ENCODE measurements around the gene UBAC2. TPM values are rescaled to one million over a fixed set of nuclear protein-coding genes. Genes with fewer than 3 reads are reported as not detected.

Gene UBAC2
- total RNA-seq, 1 donor from 2014 or later, result 52.6 TPM

DNA sequence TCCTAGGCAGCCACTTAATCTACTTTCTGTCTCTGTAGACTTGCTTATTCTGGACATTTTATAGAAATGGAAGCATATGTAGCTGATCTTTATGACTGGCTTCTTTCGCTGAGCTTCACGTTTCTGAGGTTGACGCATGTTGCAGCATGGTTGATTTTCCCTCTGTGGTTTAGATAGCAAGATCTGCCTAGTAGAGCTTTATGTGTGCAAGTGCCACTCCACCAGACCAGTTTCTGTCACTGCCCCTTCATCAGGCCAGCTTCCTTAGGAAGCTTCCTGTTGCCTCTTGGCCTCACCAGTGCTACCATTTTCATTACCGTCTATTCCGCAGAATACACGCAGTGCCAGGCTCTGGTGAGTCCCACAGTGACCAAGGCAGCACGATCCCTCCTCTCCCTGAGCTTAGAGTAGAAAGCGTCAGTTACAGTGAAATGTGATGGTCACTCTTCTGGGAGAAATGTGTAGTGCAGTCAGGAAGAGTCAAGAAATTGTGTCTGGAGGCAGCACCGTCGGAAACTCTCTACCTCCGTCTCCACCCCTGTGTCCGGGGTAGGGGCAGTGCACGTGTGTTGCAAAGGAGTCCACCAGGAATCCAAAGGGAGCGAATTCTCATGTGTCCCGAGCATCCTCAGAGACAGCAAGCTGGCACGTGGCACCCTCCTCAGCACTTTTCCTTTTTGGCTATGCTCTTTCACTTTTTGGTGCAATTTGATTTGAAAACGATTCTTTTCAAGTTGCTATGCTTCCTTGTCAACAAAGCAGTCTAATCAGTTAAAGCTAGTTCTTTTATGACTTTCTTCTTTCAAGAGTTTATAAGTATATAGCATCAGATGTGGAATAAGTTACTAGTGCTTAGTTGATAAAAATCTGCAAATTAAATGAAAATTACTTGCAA is 151.9 kb downstream of the UBAC2 start:
- H3K27me3 Mint-ChIP-seq, result no peaks in the 10 kb centered on the region
- no peak for DNase-seq
- H3K9me3 Mint-ChIP-seq, result no peaks in the 10 kb centered on the region
- H3K4me3 Mint-ChIP-seq, result peak overlapping the region; percentile 52
- intact Hi-C loops (cut with micrococcal nuclease), result no loop called here
- peak overlapping the region; percentile 75 for H3K27ac Mint-ChIP-seq
- peaks cover 70% of the 10 kb centered on the region for H3K4me1 Mint-ChIP-seq
- H3K36me3 Mint-ChIP-seq (ENCODE audit: low read depth), result peaks cover 65% of the 10 kb centered on the region

- intact Hi-C loops (cut with micrococcal nuclease), result no loop called here
Observed at GRCh38 chr13:99353246-99353600, 152.6 kb downstream of the UBAC2 start.

GRCh38 chr13:99353836-99354235 is 153.2 kb downstream of the UBAC2 start:
- Mint-ChIP-seq H3K4me3 (peak overlapping the region; percentile 42), H3K36me3 (ENCODE audit: low read depth) (peaks cover 63% of the 10 kb centered on the region), H3K27ac (peak overlapping the region; percentile 99), H3K9me3 (no peaks in the 10 kb centered on the region), H3K4me1 (peaks cover 76% of the 10 kb centered on the region), H3K27me3 (no peaks in the 10 kb centered on the region)
- intact Hi-C loops (cut with micrococcal nuclease), result no loop called here
- DNase-seq, result no peak

More at GRCh38 chr13:99353246-99353600, 152.6 kb downstream of the UBAC2 start:
- Mint-ChIP-seq H3K27me3 (no peaks in the 10 kb centered on the region), H3K9me3 (no peaks in the 10 kb centered on the region), H3K4me3 (no peak overlapping the region), H3K36me3 (ENCODE audit: low read depth) (peaks cover 63% of the 10 kb centered on the region), H3K27ac (peak overlapping the region; percentile 75), H3K4me1 (peaks cover 71% of the 10 kb centered on the region)
- DNase-seq, result no peak

- Mint-ChIP-seq H3K4me3 (peak overlapping the region; percentile 42), H3K4me1 (peaks cover 82% of the 10 kb centered on the region), H3K9me3 (no peaks in the 10 kb centered on the region), H3K27me3 (no peaks in the 10 kb centered on the region), H3K27ac (peak overlapping the region; percentile 99), H3K36me3 (ENCODE audit: low read depth) (peaks cover 64% of the 10 kb centered on the region)
- peak; percentile 77 for DNase-seq
- intact Hi-C loops (cut with micrococcal nuclease), result no loop called here
Observed at GRCh38 chr13:99354371-99354951, 153.8 kb downstream of the UBAC2 start.

DNA sequence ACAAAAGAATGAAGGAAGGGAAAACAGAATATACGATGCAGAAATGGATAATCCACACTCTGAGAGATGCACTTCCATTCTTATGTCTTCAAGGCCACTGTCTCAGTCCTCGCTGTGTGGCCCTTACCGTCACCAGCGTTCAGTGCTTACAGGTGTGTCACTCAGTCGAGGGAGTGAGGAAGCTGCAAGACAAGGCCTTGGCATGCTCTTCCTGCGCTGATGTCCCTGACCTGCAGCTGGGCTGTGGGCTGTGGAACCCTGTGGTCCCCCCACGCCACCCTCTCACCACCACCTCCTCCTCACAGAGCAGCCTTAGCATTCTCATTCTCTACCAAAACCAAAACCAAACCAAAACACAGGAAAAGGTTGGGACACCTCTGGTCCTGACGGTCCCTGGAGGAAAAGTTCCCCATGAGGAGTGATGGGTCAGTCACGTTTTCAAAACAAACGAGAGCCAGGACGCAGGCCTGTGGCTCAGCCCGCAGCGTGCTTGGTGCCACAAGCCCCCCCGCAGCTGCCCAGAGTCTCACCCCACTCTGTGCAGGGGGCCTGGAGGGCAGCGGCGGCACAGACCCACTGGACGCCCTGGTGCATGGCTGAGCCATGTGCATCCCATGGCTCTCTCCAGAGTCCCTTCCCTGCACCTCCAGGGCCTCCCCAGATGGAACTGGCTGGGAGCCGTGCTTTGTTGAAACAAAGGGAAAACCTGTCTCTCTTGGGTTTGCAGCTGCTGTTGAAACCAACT is 154.8 kb downstream of the UBAC2 start:
- DNase-seq, result peak; percentile 78
- Mint-ChIP-seq H3K27ac (peak overlapping the region; percentile 99), H3K9me3 (no peaks in the 10 kb centered on the region), H3K4me1 (peaks cover 90% of the 10 kb centered on the region), H3K27me3 (no peaks in the 10 kb centered on the region), H3K36me3 (ENCODE audit: low read depth) (peaks cover 67% of the 10 kb centered on the region), H3K4me3 (peak overlapping the region; percentile 83)
- intact Hi-C loops (cut with micrococcal nuclease), result loop anchor here (2.0 to 5.0 kb wide), 6 partner anchors 41 to 1039 kb away; partner anchors contain the start of gene UBAC2

DNA sequence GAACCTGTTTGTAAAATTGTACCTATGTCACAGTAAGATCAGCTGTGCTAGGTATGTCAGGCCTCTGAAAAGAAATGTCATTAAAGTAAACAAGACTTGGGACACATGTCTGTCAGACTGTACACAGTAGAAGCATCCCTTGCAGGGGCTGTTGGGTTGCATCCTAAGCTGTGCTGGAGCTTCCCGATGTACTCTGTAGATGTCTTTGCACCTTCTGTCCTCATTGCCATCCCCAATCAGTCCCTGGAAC is 155.3 kb downstream of the UBAC2 start:
- DNase-seq, result no peak
- Mint-ChIP-seq H3K4me3 (peak overlapping the region; percentile 83), H3K4me1 (peaks cover 90% of the 10 kb centered on the region), H3K27ac (peak overlapping the region; percentile 99), H3K9me3 (no peaks in the 10 kb centered on the region), H3K27me3 (no peaks in the 10 kb centered on the region), H3K36me3 (ENCODE audit: low read depth) (peaks cover 70% of the 10 kb centered on the region)
- intact Hi-C loops (cut with micrococcal nuclease), result loop anchor here (2.0 to 5.0 kb wide), 6 partner anchors 41 to 1039 kb away; partner anchors contain the start of gene UBAC2

GRCh38 chr13:99356262-99357091 is 155.8 kb downstream of the UBAC2 start:
- intact Hi-C loops (cut with micrococcal nuclease), result loop anchor here (1.0 to 5.0 kb wide), 12 partner anchors 12 to 1038 kb away; partner anchors contain the start of genes GPR183 and UBAC2
- H3K4me3 Mint-ChIP-seq, result peak overlapping the region; percentile 83
- peak overlapping the region; percentile 99 for H3K27ac Mint-ChIP-seq
- peak; percentile 94 for DNase-seq
- H3K27me3 Mint-ChIP-seq, result no peaks in the 10 kb centered on the region
- no peaks in the 10 kb centered on the region for H3K9me3 Mint-ChIP-seq
- H3K4me1 Mint-ChIP-seq, result peaks cover 92% of the 10 kb centered on the region
- peaks cover 70% of the 10 kb centered on the region for H3K36me3 Mint-ChIP-seq (ENCODE audit: low read depth)

GRCh38 chr13:99357131-99357596 is 156.5 kb downstream of the UBAC2 start:
- Mint-ChIP-seq H3K27me3 (no peaks in the 10 kb centered on the region), H3K27ac (peak overlapping the region; percentile 99), H3K4me3 (peak overlapping the region; percentile 83), H3K36me3 (ENCODE audit: low read depth) (peaks cover 70% of the 10 kb centered on the region), H3K9me3 (no peaks in the 10 kb centered on the region), H3K4me1 (peaks cover 89% of the 10 kb centered on the region)
- DNase-seq, result peak; percentile 87
- intact Hi-C loops (cut with micrococcal nuclease), result loop anchor here (1.0 to 5.0 kb wide), 12 partner anchors 11 to 1038 kb away; partner anchors contain the start of genes GPR183 and UBAC2

GRCh38 chr13:99357941-99358340 is 157.3 kb downstream of the UBAC2 start:
- intact Hi-C loops (cut with micrococcal nuclease), result loop anchor here (1.0 to 5.0 kb wide), 12 partner anchors 10 to 1037 kb away; partner anchors contain the start of genes GPR183 and UBAC2
- Mint-ChIP-seq H3K36me3 (ENCODE audit: low read depth) (peaks cover 67% of the 10 kb centered on the region), H3K27ac (peak overlapping the region; percentile 99), H3K4me1 (peaks cover 86% of the 10 kb centered on the region), H3K4me3 (peak overlapping the region; percentile 83), H3K9me3 (no peaks in the 10 kb centered on the region), H3K27me3 (no peaks in the 10 kb centered on the region)
- DNase-seq, result peak; percentile 77

GRCh38 chr13:99359528-99359927 is 158.9 kb downstream of the UBAC2 start:
- H3K9me3 Mint-ChIP-seq, result no peaks in the 10 kb centered on the region
- DNase-seq, result no peak
- peaks cover 66% of the 10 kb centered on the region for H3K36me3 Mint-ChIP-seq (ENCODE audit: low read depth)
- intact Hi-C loops (cut with micrococcal nuclease), result loop anchor here (5.0 kb wide), 1 partner anchor 272 kb away; no protein-coding TSS in a partner anchor
- H3K27ac Mint-ChIP-seq, result no peak overlapping the region
- peaks cover 78% of the 10 kb centered on the region for H3K4me1 Mint-ChIP-seq
- no peak overlapping the region for H3K4me3 Mint-ChIP-seq
- no peaks in the 10 kb centered on the region for H3K27me3 Mint-ChIP-seq

DNA sequence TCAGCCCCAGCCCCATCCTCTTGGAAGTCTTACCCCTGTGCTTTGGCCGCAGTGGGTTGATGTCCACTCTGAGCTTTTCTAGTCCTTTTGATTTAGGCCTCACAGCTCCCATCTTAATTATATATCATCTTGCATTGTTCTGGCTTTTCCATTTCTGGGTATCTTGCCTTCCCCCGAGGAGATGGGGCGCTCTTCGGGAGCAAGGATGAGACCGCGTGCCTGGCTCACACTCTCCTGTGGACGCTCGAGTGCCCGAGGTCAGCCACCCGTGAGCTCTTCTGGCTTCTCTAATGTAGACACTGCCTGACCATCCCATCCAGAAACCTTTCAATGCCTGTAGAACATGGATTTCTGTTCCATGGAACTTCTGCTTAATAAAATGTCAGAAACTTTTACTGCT is 160.0 kb downstream of the UBAC2 start:
- peaks cover 72% of the 10 kb centered on the region for H3K4me1 Mint-ChIP-seq
- peaks cover 63% of the 10 kb centered on the region for H3K36me3 Mint-ChIP-seq (ENCODE audit: low read depth)
- H3K9me3 Mint-ChIP-seq, result no peaks in the 10 kb centered on the region
- no peaks in the 10 kb centered on the region for H3K27me3 Mint-ChIP-seq
- intact Hi-C loops (cut with micrococcal nuclease), result no loop called here
- peak overlapping the region; percentile 56 for H3K27ac Mint-ChIP-seq
- H3K4me3 Mint-ChIP-seq, result peak overlapping the region; percentile 8
- DNase-seq, result no peak

GRCh38 chr13:99361197-99361596 is 160.5 kb downstream of the UBAC2 start:
- H3K27me3 Mint-ChIP-seq, result no peaks in the 10 kb centered on the region
- peak overlapping the region; percentile 79 for H3K4me3 Mint-ChIP-seq
- no peaks in the 10 kb centered on the region for H3K9me3 Mint-ChIP-seq
- H3K4me1 Mint-ChIP-seq, result peaks cover 72% of the 10 kb centered on the region
- H3K27ac Mint-ChIP-seq, result peak overlapping the region; percentile 85
- peaks cover 63% of the 10 kb centered on the region for H3K36me3 Mint-ChIP-seq (ENCODE audit: low read depth)
- intact Hi-C loops (cut with micrococcal nuclease), result no loop called here
- DNase-seq, result peak; percentile 74

DNA sequence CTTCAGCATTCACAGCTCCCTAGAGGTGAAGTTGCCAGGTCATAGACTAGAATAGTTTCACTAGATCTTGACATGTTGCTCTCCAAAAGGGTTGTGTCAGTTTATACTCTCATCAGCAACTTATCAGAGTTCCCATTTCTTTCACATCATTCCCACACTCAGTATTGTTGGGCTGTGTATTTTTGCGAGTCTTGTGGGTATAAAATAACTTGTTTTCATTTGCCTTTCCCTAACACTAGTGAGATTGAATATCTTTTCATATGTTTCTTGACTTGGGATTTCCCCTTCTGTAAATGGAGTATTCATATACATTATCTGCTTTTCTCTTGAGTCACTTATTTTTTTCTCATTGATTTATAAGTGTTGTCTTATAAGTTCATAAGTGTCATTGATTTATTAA is 161.7 kb downstream of the UBAC2 start:
- Mint-ChIP-seq H3K36me3 (ENCODE audit: low read depth) (peaks cover 58% of the 10 kb centered on the region), H3K27me3 (no peaks in the 10 kb centered on the region), H3K4me3 (peak overlapping the region; percentile 44), H3K9me3 (no peaks in the 10 kb centered on the region), H3K4me1 (peaks cover 70% of the 10 kb centered on the region), H3K27ac (peak overlapping the region; percentile 58)
- intact Hi-C loops (cut with micrococcal nuclease), result no loop called here
- DNase-seq, result no peak
